ENCODE data around the gene CLTB.

CLTB gene

DNA sequence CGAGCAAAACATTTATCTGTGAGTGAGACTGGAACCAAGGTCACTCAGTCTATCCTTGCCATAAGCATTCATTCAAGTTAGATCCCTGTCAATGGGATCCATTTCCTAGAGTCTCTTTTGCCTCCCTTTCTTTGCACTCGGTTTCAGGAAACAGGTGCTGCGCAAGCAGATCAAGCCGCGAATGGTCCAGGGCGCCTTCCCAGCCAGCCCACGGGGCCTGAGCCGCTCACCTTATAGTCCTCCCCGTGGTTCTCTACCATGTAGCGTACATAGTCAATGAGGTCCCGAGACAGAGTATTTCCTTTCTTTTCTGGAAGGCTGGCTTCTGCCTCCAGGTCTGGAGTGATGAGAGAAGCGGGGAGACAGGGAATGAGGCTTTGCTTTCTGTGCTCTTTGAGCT is 31.3 kb downstream of the CLTB start:
- peaks cover 84% of the 10 kb centered on the region for H3K36me3 ChIP-seq (ENCODE audit: control insufficient read depth, low read length)
- H3K27me3 ChIP-seq (ENCODE audit: control insufficient read depth, low read length) = no peaks in the 10 kb centered on the region
- H3K79me2 ChIP-seq (ENCODE audit: control insufficient read depth, low read length) = peaks cover 51% of the 10 kb centered on the region
- H3K9me2 ChIP-seq (replicated peaks; ENCODE audit: control insufficient read depth, low read length) = no peaks in the 10 kb centered on the region
- peaks cover 15% of the 10 kb centered on the region; the same call in 1 of the 2 replicates for H3F3A ChIP-seq (ENCODE audit: control insufficient read depth, insufficient read depth)
- no peaks in the 10 kb centered on the region for H3K9me3 ChIP-seq (ENCODE audit: control insufficient read depth, insufficient read depth, low read length)
- H4K20me1 ChIP-seq (ENCODE audit: control insufficient read depth, insufficient read depth, low read depth, low read length) = peaks cover 18% of the 10 kb centered on the region; the same call in 1 of the 2 replicates
- H3K4me3 ChIP-seq (ENCODE audit: low read length) = no peak overlapping the region
- H3K4me1 ChIP-seq (ENCODE audit: control insufficient read depth, low read length) = peaks cover 17% of the 10 kb centered on the region
- no peak overlapping the region for H3K4me2 ChIP-seq (ENCODE audit: low read length)
- TF ChIP-seq EZH2phosphoT487 (IDR thresholded peaks at IDR 0.05; ENCODE audit: borderline replicate concordance, low read length) = no peak
- TF ChIP-seq, protein P1, sequence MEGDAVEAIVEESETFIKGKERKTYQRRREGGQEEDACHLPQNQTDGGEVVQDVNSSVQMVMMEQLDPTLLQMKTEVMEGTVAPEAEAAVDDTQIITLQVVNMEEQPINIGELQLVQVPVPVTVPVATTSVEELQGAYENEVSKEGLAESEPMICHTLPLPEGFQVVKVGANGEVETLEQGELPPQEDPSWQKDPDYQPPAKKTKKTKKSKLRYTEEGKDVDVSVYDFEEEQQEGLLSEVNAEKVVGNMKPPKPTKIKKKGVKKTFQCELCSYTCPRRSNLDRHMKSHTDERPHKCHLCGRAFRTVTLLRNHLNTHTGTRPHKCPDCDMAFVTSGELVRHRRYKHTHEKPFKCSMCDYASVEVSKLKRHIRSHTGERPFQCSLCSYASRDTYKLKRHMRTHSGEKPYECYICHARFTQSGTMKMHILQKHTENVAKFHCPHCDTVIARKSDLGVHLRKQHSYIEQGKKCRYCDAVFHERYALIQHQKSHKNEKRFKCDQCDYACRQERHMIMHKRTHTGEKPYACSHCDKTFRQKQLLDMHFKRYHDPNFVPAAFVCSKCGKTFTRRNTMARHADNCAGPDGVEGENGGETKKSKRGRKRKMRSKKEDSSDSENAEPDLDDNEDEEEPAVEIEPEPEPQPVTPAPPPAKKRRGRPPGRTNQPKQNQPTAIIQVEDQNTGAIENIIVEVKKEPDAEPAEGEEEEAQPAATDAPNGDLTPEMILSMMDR (IDR thresholded peaks at IDR 0.05; ENCODE audit: low read depth, low read length, poor library complexity, severe bottlenecking) = no peak
- H3K27ac ChIP-seq (ENCODE audit: low read depth, low read length) = no peak overlapping the region

DNA sequence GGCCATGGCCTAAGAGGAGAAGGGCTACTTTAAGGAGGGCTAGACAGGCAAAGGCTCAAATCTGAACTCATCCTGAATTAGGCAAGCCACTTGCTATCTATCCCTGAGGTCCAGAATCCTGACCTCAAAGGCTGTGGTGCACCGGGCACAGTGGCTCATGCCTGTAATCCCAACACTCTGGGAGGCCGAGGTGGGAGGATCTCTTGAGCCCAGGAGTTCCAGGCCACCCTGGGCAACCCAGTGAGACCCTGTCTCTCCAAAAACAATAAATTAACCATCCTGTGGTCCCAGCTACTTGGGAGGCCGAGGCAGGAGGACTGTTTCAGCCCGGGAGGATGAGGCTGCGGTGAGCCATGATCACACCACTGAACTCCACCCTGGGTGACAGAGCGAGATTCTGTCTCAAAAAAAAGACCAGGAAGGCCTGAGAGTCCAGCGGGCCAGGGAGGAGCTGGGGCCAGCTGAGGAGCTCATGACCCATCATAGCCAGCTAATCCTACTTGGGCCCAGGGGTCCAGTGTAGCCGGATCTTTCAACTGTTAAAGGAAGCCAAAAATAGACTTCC is 31.9 kb downstream of the CLTB start:
- H3K4me2 ChIP-seq (ENCODE audit: low read length) = no peak overlapping the region
- peaks cover 18% of the 10 kb centered on the region; the same call in 1 of the 2 replicates for H4K20me1 ChIP-seq (ENCODE audit: control insufficient read depth, insufficient read depth, low read depth, low read length)
- peaks cover 13% of the 10 kb centered on the region for H3K4me1 ChIP-seq (ENCODE audit: control insufficient read depth, low read length)
- peaks cover 46% of the 10 kb centered on the region for H3K79me2 ChIP-seq (ENCODE audit: control insufficient read depth, low read length)
- H3F3A ChIP-seq (ENCODE audit: control insufficient read depth, insufficient read depth) = peaks cover 18% of the 10 kb centered on the region; the same call in 1 of the 2 replicates
- no peak overlapping the region for H3K4me3 ChIP-seq (ENCODE audit: low read length)
- no peak overlapping the region for H3K27ac ChIP-seq (ENCODE audit: low read depth, low read length)
- TF ChIP-seq, protein P1 (IDR thresholded peaks at IDR 0.05; ENCODE audit: low read depth, low read length, poor library complexity, severe bottlenecking) = no peak
- no peak for TF ChIP-seq EZH2phosphoT487 (IDR thresholded peaks at IDR 0.05; ENCODE audit: borderline replicate concordance, low read length)
- H3K9me3 ChIP-seq (ENCODE audit: control insufficient read depth, insufficient read depth, low read length) = no peaks in the 10 kb centered on the region
- H3K9me2 ChIP-seq (replicated peaks; ENCODE audit: control insufficient read depth, low read length) = no peaks in the 10 kb centered on the region
- H3K27me3 ChIP-seq (ENCODE audit: control insufficient read depth, low read length) = no peaks in the 10 kb centered on the region
- peaks cover 89% of the 10 kb centered on the region for H3K36me3 ChIP-seq (ENCODE audit: control insufficient read depth, low read length)

DNA sequence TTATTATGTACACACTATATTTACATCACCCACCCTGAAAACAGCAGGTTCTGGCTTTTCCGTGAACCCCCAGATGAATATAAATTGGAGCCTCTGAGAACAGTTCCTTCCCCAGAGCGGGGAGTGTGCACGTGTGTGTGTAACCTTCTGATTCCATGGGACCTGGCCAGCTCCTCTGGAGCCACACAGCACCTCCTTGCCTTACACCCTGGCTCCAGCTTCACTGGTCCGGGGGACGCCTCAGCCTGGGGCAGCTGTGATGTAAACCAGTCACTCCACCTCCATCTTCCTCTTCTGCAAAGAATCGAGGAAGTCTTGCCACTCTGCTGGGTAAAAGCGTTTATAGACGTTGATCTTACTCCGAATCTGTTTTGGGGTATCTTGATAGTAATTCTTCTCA is 32.4 kb downstream of the CLTB start:
- no peak overlapping the region for H3K4me2 ChIP-seq (ENCODE audit: low read length)
- H3K27ac ChIP-seq (ENCODE audit: low read depth, low read length) = no peak overlapping the region
- H3K9me3 ChIP-seq (ENCODE audit: control insufficient read depth, insufficient read depth, low read length) = no peaks in the 10 kb centered on the region
- TF ChIP-seq, protein P1 (IDR thresholded peaks at IDR 0.05; ENCODE audit: low read depth, low read length, poor library complexity, severe bottlenecking) = no peak
- no peak for TF ChIP-seq EZH2phosphoT487 (IDR thresholded peaks at IDR 0.05; ENCODE audit: borderline replicate concordance, low read length)
- H3F3A ChIP-seq (ENCODE audit: control insufficient read depth, insufficient read depth) = peaks cover 18% of the 10 kb centered on the region; the same call in 1 of the 2 replicates
- H3K4me1 ChIP-seq (ENCODE audit: control insufficient read depth, low read length) = peaks cover 13% of the 10 kb centered on the region
- H3K27me3 ChIP-seq (ENCODE audit: control insufficient read depth, low read length) = no peaks in the 10 kb centered on the region
- no peaks in the 10 kb centered on the region for H3K9me2 ChIP-seq (replicated peaks; ENCODE audit: control insufficient read depth, low read length)
- no peak overlapping the region for H3K4me3 ChIP-seq (ENCODE audit: low read length)
- peaks cover 91% of the 10 kb centered on the region for H3K36me3 ChIP-seq (ENCODE audit: control insufficient read depth, low read length)
- peaks cover 41% of the 10 kb centered on the region for H3K79me2 ChIP-seq (ENCODE audit: control insufficient read depth, low read length)
- peaks cover 18% of the 10 kb centered on the region; the same call in 1 of the 2 replicates for H4K20me1 ChIP-seq (ENCODE audit: control insufficient read depth, insufficient read depth, low read depth, low read length)
